B cell (primary cell): ENCODE measurements around the gene PBX1. TPM values are rescaled to one million over a fixed set of nuclear protein-coding genes. Genes with fewer than 3 reads are reported as not detected.

Experiments used
- ATAC-seq: fragments of 200-7000 bp; cut with Tn5 transposase; one replicate; pipeline ENCODE4 v1.10.0; 2021; ENCODE audit warnings: low read depth, mild to moderate bottlenecking, moderate number of reproducible peaks, moderate library complexity
- CTCF ChIA-PET: fragments of 350-600 bp; sonication (Branson Sonifier 250); formaldehyde crosslinking; loops from one replicate; lab custom pipeline; 2021; ENCODE audit warnings: antibody characterized with exemption, inconsistent platforms; lab: Charles Lee
- POLR2A ChIA-PET: fragments of 350-600 bp; sonication (Branson Sonifier 250); formaldehyde crosslinking; loops from one replicate; lab custom pipeline; 2021; ENCODE audit warnings: antibody characterized with exemption; lab: Charles Lee
- DNase-seq: peaks from one replicate; pipeline ENCODE4 v3.0.0; 2013
- H2AFZ ChIP-seq: 2 replicates; pipeline ENCODE4 v1.6.1; 2012; ENCODE audit warnings: mild to moderate bottlenecking, low read depth, low read length; ENCODE audit not compliant: insufficient read depth, poor library complexity, severe bottlenecking
- H3K27ac ChIP-seq, 2 donors: 1 replicate in 1 of 2; 2 replicates in 1 of 2; pipeline ENCODE4 v1.5.1; 2012 to 2013; ENCODE audit warnings: low read length in 2 of 2, mild to moderate bottlenecking in 2 of 2, moderate library complexity in 1 of 2
- H3K27me3 ChIP-seq, 4 experiments: fragments of 200-600 bp in 1 of 4; sonication (generic) in 1 of 4; replicated peaks in 1 of 4; 1 replicate in 2 of 4; 2 replicates in 2 of 4; pipeline versions ENCODE4 v1.6.1 to v1.7.0; 2013 to 2016; ENCODE audit warnings: low read length in 3 of 4, mild to moderate bottlenecking in 2 of 4, mixed read lengths in 1 of 4, moderate library complexity in 1 of 4; ENCODE audit not compliant: insufficient read depth in 4 of 4, control insufficient read depth in 3 of 4; ENCODE audit errors: control extremely low read depth in 1 of 4
- H3K36me3 ChIP-seq, 2 experiments: replicated peaks in 1 of 2; 1 replicate in 1 of 2; 2 replicates in 1 of 2; pipeline versions ENCODE4 v1.6.1 to v1.7.1; 2013; ENCODE audit warnings: low read length in 1 of 2; ENCODE audit not compliant: insufficient read depth in 2 of 2, control insufficient read depth in 1 of 2; ENCODE audit errors: control extremely low read depth in 1 of 2, extremely low read depth in 1 of 2
- H3K4me1 ChIP-seq, 2 donors: fragments of 200-600 bp in 1 of 2; sonication (generic) in 1 of 2; 1 replicate in 1 of 2; 2 replicates in 1 of 2; pipeline versions ENCODE4 v1.5.1 to v1.6.1; 2013 to 2017; ENCODE audit warnings: low read length in 2 of 2; ENCODE audit not compliant: control insufficient read depth in 2 of 2, insufficient read depth in 2 of 2
- H3K4me2 ChIP-seq: replicated peaks from 2 replicates; pipeline ENCODE3; 2012; ENCODE audit warnings: mild to moderate bottlenecking, low read depth, low read length; ENCODE audit not compliant: poor library complexity, severe bottlenecking
- H3K4me3 ChIP-seq, 5 experiments: fragments of 200-600 bp in 1 of 5; sonication (generic) in 1 of 5; 1 replicate in 3 of 5; 2 replicates in 2 of 5; pipeline versions ENCODE4 v1.5.1 to v1.7.0; 2011 to 2016; ENCODE audit warnings: low read length in 4 of 5, mild to moderate bottlenecking in 4 of 5, low read depth in 2 of 5, control low read depth in 1 of 5, moderate library complexity in 1 of 5; ENCODE audit not compliant: insufficient read depth in 1 of 5; ENCODE audit errors: control extremely low read depth in 1 of 5, extremely low read depth in 1 of 5
- H3K79me2 ChIP-seq: fragments of 200-600 bp; sonication (generic); one replicate; pipeline ENCODE4 v1.6.0; 2016; ENCODE audit warnings: low read length; ENCODE audit not compliant: control insufficient read depth, insufficient read depth
- H3K9ac ChIP-seq: fragments of 200-600 bp; sonication (generic); 2 replicates; pipeline ENCODE4 v1.6.1; 2017; ENCODE audit warnings: mild to moderate bottlenecking, low read length, moderate library complexity
- H3K9me3 ChIP-seq, 3 donors: one replicate each; pipeline versions ENCODE4 v1.6.1 to v1.7.1; 2013; ENCODE audit warnings: low read length in 2 of 3; ENCODE audit not compliant: control insufficient read depth in 2 of 3, insufficient read depth in 1 of 3; ENCODE audit errors: control extremely low read depth in 1 of 3
- H4K20me1 ChIP-seq: 2 replicates; pipeline ENCODE4 v1.6.0; 2012; ENCODE audit warnings: mild to moderate bottlenecking, low read length; ENCODE audit not compliant: insufficient read depth, control insufficient read depth, poor library complexity, severe bottlenecking
- H3K27ac Mint-ChIP-seq: one replicate; pipeline ENCODE4 v1.8.0; 2021; ENCODE audit warnings: mixed read lengths
- H3K27me3 Mint-ChIP-seq: one replicate; pipeline ENCODE4 v1.8.0; 2021; ENCODE audit warnings: mixed read lengths
- H3K4me1 Mint-ChIP-seq: one replicate; pipeline ENCODE4 v1.8.0; 2021; ENCODE audit warnings: mixed read lengths
- H3K4me3 Mint-ChIP-seq: one replicate; pipeline ENCODE4 v1.8.0; 2021; ENCODE audit warnings: mixed read lengths
- H3K9me3 Mint-ChIP-seq: one replicate; pipeline ENCODE4 v1.8.0; 2022; ENCODE audit warnings: mixed read lengths; ENCODE audit not compliant: insufficient read depth
- EZH2 ChIP-seq: IDR thresholded peaks from 2 replicates; pipeline ENCODE4 v1.6.1; 2012; ENCODE audit warnings: borderline replicate concordance, low read depth, mild to moderate bottlenecking, moderate library complexity, low read length; ENCODE audit not compliant: insufficient read depth, poor library complexity, severe bottlenecking
- WGBS: methylation state at CpG from one replicate; pipeline ENCODE4 v1.1.5; 2013; ENCODE audit warnings: missing lambda C conversion rate; ENCODE audit not compliant: insufficient coverage; 5-methylcytosine and 5-hydroxymethylcytosine counted together
- intact Hi-C: fragments of 100-400 bp; cut with micrococcal nuclease; formaldehyde crosslinking; loops from one replicate; pipeline ENCODE4 v1.10.0; 2022
- polyA plus RNA-seq: library from polyadenylated mRNA; depleted of rRNA; stranded (reverse); fragments of >200 nt; gene quantifications from 2 replicates; pipeline ENCODE4 v1.2.3, GENCODE V29; 2012
- total RNA-seq, 2 donors: library from RNA; stranded (reverse); fragments of 120-200 nt in 1 of 2; gene quantifications; 1 replicate in 1 of 2; 2 replicates in 1 of 2; pipeline versions ENCODE4 v1.2.3 to v1.2.4, GENCODE V29; 2013 to 2022
- TF ChIP-seq, protein P1 (sequence below): fragments of 200-600 bp; IDR thresholded peaks from one replicate; pipeline ENCODE4 v1.8.0; 2022; ENCODE audit warnings: antibody characterized with exemption, mild to moderate bottlenecking

The PBX1 gene
- total and polyA plus RNA-seq, 2 donors (not counting 1 experiment from before 2014, with no cell fraction given), result 0.32 TPM; not detected in 1

DNA sequence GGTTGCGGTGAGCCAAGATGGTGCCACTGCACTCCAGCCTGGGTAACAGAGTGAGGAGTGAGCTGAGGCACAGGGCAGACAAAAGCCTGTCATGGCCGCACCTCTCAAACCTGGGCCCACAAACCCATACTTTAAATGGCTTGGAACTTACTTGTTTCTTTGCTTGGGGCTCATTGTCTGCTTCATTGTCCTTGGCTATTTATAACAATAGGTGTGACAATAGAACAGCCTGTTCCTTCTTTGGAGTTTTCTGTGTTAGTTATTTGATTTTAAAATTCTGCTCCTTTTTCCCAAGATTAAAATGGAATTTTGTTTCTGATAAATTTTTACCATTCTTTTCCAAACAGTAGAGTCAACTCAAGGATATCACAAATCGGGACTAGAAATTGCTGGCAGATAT lies 94.7 kb downstream of the PBX1 start:
- peaks cover 0 to 4% (median 0%) of the 10 kb centered on the region in 3 donors for H3K9me3 ChIP-seq
- Mint-ChIP-seq H3K27ac (no peak overlapping the region), H3K9me3 (no peaks in the 10 kb centered on the region), H3K4me1 (peaks cover 8% of the 10 kb centered on the region), H3K4me3 (no peak overlapping the region), H3K27me3 (peaks cover 18% of the 10 kb centered on the region)
- no peaks in the 10 kb centered on the region for H3K4me1 ChIP-seq
- CTCF ChIA-PET, result no interaction called here
- POLR2A ChIA-PET, result no interaction called here
- H3K36me3 ChIP-seq, result no peaks in the 10 kb centered on the region
- ATAC-seq (no peak), DNase-seq (no peak)
- no peak overlapping the region for H3K9ac ChIP-seq
- H2AFZ ChIP-seq, result no peak overlapping the region
- intact Hi-C loops, result no loop called here
- TF ChIP-seq, protein P1, sequence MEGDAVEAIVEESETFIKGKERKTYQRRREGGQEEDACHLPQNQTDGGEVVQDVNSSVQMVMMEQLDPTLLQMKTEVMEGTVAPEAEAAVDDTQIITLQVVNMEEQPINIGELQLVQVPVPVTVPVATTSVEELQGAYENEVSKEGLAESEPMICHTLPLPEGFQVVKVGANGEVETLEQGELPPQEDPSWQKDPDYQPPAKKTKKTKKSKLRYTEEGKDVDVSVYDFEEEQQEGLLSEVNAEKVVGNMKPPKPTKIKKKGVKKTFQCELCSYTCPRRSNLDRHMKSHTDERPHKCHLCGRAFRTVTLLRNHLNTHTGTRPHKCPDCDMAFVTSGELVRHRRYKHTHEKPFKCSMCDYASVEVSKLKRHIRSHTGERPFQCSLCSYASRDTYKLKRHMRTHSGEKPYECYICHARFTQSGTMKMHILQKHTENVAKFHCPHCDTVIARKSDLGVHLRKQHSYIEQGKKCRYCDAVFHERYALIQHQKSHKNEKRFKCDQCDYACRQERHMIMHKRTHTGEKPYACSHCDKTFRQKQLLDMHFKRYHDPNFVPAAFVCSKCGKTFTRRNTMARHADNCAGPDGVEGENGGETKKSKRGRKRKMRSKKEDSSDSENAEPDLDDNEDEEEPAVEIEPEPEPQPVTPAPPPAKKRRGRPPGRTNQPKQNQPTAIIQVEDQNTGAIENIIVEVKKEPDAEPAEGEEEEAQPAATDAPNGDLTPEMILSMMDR, result no peak
- TF ChIP-seq EZH2, result no peak
- H3K4me3 ChIP-seq, result no peak overlapping the region
- 100% methylated on average over 2 of the region's 3 CpGs for whole genome bisulfite sequencing
- no peaks in the 10 kb centered on the region for H3K79me2 ChIP-seq
- H4K20me1 ChIP-seq, result no peaks in the 10 kb centered on the region
- H3K4me2 ChIP-seq, result no peak overlapping the region
- H3K27me3 ChIP-seq, result peaks cover 0 to 2% (median 0%) of the 10 kb centered on the region in 4 experiments
- H3K27ac ChIP-seq, result no peak overlapping the region

DNA sequence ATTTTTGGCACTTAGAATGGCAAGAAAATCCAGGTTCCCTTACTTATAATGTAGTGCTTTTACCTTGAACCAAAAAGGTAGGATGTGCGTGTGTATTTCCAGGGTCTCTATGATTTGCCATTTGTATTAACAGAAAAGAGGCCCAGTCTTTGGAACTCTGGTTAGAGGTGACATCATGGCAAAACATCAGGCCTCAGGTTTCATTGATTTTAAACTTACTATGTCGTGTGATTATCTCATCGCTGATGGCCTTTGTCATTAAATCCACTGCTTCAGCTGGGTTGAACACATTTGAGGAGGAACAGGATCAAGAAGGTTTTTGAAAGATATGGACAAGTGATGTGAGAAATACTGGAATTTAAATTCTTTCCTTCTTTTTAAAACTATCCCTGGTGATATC lies 95.2 kb downstream of the PBX1 start:
- no peaks in the 10 kb centered on the region for H3K79me2 ChIP-seq
- CTCF ChIA-PET, result no interaction called here
- no peaks in the 10 kb centered on the region for H3K36me3 ChIP-seq
- TF ChIP-seq EZH2, result no peak
- TF ChIP-seq, protein P1, result no peak
- no peaks in the 10 kb centered on the region for H4K20me1 ChIP-seq
- Mint-ChIP-seq H3K27me3 (peaks cover 18% of the 10 kb centered on the region), H3K9me3 (no peaks in the 10 kb centered on the region), H3K4me1 (peaks cover 8% of the 10 kb centered on the region), H3K4me3 (no peak overlapping the region), H3K27ac (no peak overlapping the region)
- ATAC-seq (no peak), DNase-seq (no peak)
- H3K4me1 ChIP-seq, result no peaks in the 10 kb centered on the region
- H3K4me2 ChIP-seq, result no peak overlapping the region
- H3K9me3 ChIP-seq, result peaks cover 0 to 4% (median 0%) of the 10 kb centered on the region in 3 donors
- H3K27me3 ChIP-seq, result peaks cover 0 to 2% (median 0%) of the 10 kb centered on the region in 4 experiments
- H3K9ac ChIP-seq, result no peak overlapping the region
- no peak overlapping the region for H3K27ac ChIP-seq
- H3K4me3 ChIP-seq, result no peak overlapping the region
- intact Hi-C loops, result no loop called here
- H2AFZ ChIP-seq, result no peak overlapping the region
- 50% methylated on average over 2 of the region's 3 CpGs for WGBS
- POLR2A ChIA-PET, result no interaction called here
